Liver (tissue), 3 donors: Measurements from ENCODE around the gene UBE2D4.

Experiments
- ATF3 ChIP-seq: IDR thresholded peaks from 2 replicates; pipeline ENCODE4 v1.6.1; 2016; ENCODE audit warnings: antibody characterized with exemption
- CTCF ChIP-seq: fragments of 150-350 bp; IDR thresholded peaks from 2 replicates; pipeline ENCODE4 v1.5.1; 2017; ENCODE audit warnings: improper control_type of control experiment, low read depth, low read length; ENCODE audit not compliant: missing input control
- REST ChIP-seq: IDR thresholded peaks from 2 replicates; pipeline ENCODE4 v1.6.1; 2016; ENCODE audit warnings: antibody characterized with exemption, mild to moderate bottlenecking
- ZBTB33 ChIP-seq: IDR thresholded peaks from 2 replicates; pipeline ENCODE4 v1.6.1; 2016; ENCODE audit warnings: antibody characterized with exemption
- donor health status: healthy.
- donor health status: healthy.

GRCh38 chr7:43905209-43905946 lies 20.9 kb upstream of the UBE2D4 start:
- no peak for TF ChIP-seq CTCF
- peak; percentile 76 for TF ChIP-seq REST
- peak; percentile 59 for TF ChIP-seq ZBTB33
- peak; percentile 61 for TF ChIP-seq ATF3
